Occipital lobe (tissue), 2 donors: ENCODE data around the gene OPCML. TPM values are rescaled to one million over a fixed set of nuclear protein-coding genes. Genes with fewer than 3 reads are reported as not detected.

Experiments used
- DNase-seq: peaks from one replicate; lab custom pipeline; 2025; lab: John Stamatoyannopoulos, UW
- total RNA-seq: library from RNA; depleted of rRNA; stranded (reverse); fragments of >200 nt; gene quantifications from one replicate; pipeline ENCODE4 v1.2.3, GENCODE V29; 2014

Gene OPCML
- total RNA-seq, 1 donor from 2014 or later = 65.5 TPM

DNA sequence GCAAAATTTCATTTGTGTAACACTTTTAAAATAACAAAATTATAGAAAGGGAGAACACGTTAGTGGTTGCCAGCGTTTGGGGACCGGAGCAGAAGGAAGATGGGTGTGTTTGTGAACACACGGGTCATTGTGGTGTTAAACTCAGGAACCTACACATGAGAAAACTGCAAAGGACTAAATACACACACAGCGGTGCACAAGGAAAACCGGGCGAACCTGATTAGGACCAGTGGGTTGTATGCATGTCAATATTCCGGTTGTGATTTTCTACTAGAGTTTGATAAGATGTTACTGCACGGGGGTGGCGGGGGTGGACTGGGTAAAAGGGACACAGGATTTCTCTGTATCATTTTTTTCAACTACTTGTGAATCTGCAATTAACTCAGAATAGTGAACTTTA is 351.2 kb downstream of the OPCML start:
- no peak for DNase-seq

- no peak for DNase-seq
Measured at GRCh38 chr11:133180201-133180600, 352.1 kb downstream of the OPCML start.

- no peak for DNase-seq
Measured at GRCh38 chr11:133176748-133177147, 355.6 kb downstream of the OPCML start.

DNA sequence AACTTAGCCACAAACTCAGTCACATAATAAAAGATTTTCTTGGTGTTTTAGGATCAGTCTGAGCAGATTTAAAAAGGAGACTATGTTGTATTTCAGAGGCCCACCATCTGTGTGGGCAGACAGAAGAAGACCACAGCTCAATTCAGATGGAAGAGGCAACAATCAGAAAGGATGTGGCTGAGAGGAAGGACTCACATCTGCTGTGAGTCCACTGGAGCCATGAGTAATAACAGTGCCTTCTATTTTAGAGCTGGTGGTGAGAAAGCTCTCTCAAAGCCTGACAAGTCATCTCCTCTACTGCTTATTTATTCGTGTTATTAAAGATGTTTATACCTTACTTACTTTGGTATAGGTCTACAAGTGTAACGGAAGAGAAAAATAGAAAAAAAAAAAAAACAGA is 357.2 kb downstream of the OPCML start:
- no peak for DNase-seq

GRCh38 chr11:133173810-133174412 is 358.4 kb downstream of the OPCML start:
- DNase-seq = no peak

DNA sequence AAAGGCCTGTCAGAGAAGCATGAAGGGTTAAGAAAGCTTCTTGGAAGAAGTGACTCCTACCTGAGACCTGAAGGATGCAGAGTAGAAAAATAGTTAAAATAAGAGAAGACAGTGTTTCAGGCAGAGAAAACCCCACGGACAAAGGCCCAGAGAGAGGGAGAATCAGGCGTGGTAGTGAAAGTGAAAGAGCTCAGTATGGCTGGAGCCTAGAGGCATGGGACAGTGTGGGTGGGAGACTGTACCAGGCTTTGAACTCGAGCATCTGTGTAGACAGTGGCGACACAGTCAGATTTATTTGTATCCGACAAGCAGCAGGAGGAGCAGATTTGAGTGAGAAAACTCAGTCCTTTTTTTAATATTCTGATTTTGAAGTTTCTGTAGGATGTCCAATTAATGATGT is 360.0 kb downstream of the OPCML start:
- DNase-seq = no peak

GRCh38 chr11:133171374-133171773 is 360.9 kb downstream of the OPCML start:
- DNase-seq = no peak

DNA sequence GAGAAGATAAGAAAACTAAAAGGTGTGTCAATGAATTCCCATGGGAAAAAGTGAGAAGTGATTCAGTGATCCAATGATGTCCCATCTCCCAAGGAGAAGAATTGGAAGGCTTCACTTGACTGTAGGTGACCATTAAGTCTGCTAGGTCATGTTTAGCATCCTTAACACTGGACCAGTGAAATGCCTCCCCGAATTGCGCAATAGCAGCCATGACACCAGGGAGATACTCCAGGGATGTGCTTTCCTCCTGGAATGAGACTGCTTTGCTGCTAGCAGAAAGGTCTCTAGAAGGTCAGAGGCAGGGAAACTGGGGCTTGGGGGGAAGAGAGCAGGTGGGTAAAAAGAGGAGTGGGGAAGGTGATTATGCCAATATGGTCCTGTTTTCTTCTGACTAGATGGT is 364.3 kb downstream of the OPCML start:
- DNase-seq = no peak

DNA sequence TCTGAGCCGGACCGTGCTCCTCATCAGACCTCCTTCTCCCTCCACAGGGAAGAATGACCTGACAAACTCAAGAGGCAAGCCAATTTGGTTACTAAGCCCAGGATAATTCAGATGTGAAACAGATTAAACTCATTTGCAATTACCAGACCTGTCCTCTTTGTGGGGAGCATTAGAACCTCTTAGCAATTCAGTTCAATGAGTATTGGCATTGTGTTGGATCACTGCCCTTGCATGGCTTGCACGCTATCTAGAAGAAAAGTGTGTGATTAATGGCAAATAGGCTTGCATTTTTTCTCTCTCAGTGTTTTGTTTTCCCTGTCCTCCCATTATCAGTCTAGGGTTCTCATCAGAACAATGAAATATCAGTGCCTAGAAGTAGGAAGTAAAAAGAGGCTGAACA is 365.6 kb downstream of the OPCML start:
- no peak for DNase-seq

GRCh38 chr11:133164986-133165385 is 367.3 kb downstream of the OPCML start:
- DNase-seq = no peak

- no peak for DNase-seq
Measured at GRCh38 chr11:133163463-133164419, 368.6 kb downstream of the OPCML start.

DNA sequence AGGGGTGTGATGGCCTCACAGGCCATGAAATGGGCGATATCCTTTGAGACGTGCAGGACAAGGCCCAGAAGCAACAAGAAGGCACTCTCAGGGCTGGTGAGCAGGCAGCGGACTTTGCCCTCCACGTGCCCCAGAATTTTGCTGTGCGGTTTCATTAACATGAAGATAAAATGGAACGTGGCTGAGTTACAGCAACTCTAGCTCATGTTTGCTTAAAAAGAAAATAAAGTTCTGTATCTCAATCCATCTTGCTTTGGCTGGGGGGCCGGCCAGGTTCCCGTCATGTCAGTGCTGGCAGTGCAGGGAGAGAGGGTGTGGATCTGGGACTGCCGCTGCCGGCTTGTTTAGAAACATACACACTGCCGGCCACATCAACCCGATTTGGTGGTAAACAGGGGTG is 370.1 kb downstream of the OPCML start:
- no peak for DNase-seq

- DNase-seq = no peak
Measured at GRCh38 chr11:133160754-133161153, 371.5 kb downstream of the OPCML start.

GRCh38 chr11:133156986-133157745 is 375.1 kb downstream of the OPCML start:
- DNase-seq = peak; percentile 35

- DNase-seq = no peak
Measured at GRCh38 chr11:133154781-133155180, 377.5 kb downstream of the OPCML start.

DNA sequence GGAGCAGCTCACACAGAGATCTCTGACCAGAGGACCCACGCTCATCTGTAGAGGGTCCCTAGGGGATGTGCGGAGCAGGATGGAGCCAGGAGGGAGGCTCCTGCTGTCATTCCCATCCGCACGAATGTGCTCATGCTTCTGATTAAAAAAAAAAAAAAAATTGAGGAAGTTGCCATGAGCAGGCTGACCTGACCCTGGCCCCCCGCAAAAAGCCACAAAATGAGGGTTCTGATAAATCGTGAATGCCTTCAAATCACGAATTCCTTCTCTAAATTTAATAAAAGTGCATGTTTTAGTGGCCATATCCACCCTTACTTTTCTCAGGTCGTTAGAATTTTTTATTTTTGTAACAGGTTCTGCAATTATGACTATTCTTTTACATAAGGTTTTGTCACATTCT is 378.2 kb downstream of the OPCML start:
- no peak for DNase-seq

DNA sequence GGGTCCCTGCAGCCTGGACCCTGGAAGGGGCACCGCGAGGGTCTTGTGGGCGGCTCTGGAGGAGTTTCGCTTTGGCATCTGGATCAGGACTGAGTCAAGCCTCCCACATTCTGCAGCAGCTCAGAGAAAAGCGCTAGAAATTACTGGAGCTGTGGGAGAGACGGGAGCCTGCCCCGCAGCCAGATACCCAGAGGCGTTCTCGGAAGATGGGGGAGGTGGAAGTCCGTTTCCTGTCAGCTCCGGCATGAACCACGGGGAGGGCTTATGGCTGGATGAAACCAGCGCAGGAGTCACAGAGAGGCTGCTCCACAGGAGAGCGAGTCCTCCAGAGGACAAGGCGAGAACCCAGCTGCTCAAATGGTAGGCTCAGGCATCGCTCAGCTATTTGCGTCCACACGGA is 379.3 kb downstream of the OPCML start:
- DNase-seq = peak; percentile 63

- no peak for DNase-seq
Measured at GRCh38 chr11:133149698-133150097, 382.6 kb downstream of the OPCML start.

DNA sequence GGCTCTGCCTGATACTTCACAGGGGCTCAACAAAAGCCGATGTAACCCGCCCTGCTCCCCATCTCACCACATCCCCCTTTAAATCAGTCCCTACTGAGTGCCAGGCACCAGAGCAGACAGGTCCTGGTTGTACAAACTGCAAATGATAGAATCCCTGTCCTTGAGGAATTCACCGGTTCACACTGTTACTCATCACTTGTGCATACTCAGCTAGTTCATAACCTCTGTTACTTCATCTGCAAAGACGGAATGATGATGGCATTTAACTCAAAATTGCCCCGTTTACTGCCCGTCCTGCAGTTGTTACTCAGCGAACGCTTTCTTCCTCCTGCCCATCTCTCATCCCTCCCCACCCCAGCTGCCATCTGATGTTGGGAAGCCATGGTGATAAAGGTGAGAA is 384.7 kb downstream of the OPCML start:
- no peak for DNase-seq

DNA sequence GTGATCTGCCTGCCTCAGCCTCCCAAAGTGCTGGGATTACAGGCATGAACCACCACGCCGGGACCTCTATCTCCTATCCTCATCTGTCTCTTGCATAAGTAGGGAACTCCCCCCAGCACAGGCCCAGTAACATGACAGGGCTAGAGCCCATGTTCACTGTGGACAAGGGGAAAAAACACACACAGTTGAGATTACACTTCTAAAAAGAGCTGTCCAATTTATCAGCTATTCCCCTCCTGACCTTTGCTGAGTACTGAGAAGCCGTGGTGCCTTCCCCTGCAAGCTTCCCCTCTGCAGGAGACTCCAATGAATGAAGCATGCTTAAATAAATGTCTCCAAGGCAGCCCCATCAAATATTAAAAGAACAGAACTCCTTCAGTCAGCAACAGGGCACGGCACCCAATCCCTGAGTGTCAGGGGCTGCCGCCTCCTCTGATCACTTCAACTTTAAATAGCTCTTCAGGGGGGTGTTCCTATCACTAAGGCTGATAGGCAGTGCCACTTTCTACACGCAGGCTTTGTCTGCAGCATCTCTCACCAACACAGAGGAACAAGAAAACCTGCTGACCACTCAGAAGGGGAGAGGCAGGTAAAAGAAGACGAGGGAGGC is 385.5 kb downstream of the OPCML start:
- DNase-seq = no peak

GRCh38 chr11:133137939-133138338 is 394.4 kb downstream of the OPCML start:
- DNase-seq = peak; percentile 40

GRCh38 chr11:133137270-133137669 is 395.0 kb downstream of the OPCML start:
- no peak for DNase-seq
